ENCODE results near the gene AADACL4.
"Not testable (repeated sequence)": the region's sequence is repeated elsewhere in the genome, so short reads cannot be mapped to it uniquely, and the experiment has no call there.

AADACL4 gene

DNA sequence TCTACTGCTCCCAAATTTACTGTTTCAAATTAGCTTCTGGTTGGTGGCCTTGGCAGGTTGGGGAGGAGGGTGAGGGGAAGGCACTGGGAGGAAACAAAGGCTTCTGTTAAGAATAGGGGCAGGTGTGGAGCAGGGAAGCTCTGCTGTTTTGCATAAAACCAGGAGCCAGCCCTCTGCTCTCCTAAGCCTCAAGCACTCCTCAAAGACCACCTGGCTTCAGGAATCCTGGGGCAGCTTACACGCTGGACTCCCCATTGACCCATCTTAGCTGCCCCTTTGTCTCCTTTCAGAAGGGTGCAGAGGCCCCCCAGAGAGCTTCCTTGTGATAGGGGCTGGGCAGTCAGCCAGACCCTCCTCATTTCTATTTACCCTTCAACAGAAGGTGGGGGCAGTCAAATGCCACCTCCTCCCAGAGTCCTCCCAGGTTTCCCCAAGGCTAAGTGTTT lies 14.4 kb upstream of the AADACL4 start:
- DNase-seq (ENCODE audit: low read depth in 2 of 3, low spot score in 2 of 3): no peak

DNA sequence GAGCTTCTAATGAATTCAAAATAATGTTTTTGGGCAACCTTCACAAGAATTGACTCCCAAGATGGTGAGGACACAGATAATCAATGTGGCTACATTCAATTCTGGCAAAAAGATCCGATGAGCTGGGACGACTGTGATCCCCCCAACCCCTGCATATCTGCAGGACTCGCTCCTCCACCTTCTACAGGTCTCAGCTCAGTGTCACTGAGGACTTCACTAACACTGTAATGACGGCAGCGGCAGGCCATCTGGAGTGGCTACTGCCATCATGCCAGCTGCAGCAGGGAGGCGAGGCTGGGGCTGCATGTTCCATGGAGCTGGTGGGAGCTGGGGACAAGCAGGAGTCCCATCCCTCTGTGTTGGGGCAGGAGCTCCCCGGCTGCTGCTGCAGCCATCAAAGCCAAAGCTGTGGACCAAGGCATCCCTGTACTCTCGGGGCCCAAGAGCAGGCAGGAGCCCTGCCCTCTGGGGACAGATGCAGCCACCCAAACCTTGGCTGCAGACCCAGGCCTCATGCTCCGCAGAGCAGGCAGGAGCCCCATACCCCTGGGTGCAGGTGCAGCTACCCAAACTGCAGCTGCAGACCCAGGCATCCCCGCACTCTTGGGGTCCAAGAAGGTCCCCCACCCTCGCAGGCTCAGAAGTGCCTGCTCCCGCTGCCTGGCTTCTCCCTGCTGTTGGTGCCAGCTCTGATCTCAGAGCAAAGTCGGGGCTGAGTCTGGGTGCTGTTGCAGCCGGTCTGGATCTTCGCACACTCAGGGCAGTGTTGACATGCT lies 13.7 kb upstream of the AADACL4 start:
- no peak for DNase-seq (ENCODE audit: low read depth in 2 of 3, low spot score in 2 of 3)

DNA sequence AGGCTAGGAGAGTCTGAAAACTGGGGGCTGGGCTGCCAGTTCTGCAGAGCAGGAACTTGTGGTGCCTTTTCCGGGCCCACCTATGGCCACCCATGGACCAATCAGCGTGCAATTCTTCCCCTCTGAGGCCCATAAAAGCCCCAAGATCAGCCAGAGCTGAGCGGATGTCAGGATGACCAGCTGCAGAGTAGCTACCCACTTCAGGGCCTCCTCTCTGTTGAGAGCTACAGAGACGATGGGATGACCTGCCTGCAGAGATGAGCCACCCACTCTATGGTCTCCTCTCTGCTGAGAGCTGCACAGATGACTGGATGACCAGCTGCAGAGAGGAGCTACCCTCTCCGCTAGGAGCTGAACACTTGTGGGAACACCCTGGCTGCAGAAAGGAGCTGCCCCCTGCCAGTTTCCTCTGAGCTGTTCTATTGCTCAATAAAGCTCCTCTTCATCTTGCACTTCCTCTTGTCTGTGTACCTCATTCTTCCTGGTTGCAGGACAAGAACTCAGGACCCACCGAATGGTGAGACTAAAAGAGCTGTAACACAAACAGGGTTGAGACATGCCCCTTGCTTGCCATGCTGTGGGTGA lies 12.8 kb upstream of the AADACL4 start:
- DNase-seq (ENCODE audit: low read depth in 2 of 3, low spot score in 2 of 3): no peak

DNA sequence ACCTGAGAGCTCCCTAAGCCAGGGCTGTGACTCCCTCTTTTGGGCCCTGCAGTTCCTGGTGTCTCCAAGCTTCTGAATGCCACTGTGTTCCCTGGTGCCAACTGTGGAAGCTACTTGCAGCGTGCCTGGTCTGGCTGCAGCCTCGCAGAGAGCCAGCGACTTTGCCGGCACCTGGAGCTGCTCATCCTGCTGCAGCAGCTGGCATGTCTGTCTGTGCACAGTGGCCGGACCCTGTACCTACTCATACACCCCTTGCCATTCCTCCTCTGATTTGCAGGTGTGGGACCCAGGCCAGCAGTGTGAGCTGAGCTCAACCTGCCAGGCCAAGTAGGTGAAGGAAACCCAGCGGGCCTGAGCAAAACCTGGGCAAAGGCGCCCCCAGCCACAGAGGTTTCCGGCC lies 12.3 kb upstream of the AADACL4 start:
- no peak for DNase-seq (ENCODE audit: low read depth in 2 of 3, low spot score in 2 of 3)

DNA sequence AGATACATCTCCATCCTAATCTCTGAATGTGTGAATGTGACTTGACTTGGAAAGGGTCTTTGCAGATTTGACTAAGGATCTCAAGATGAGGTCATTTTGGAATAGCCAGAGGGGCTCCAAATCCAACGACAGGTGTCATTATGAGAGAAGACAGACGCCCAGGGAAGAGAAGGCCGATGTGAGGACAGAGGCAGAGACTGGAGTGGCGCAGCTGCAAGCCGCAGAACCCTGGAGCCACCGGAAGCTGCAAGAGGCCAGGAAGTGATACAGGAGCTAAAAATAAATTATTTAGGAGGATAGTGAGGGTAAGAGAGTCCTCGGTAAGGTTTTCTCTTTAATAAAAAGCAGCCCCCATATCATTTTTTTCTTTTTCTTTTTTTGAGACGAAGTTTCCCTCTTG lies 9.7 kb upstream of the AADACL4 start:
- DNase-seq (ENCODE audit: low read depth in 2 of 3, low spot score in 2 of 3): no peak

DNA sequence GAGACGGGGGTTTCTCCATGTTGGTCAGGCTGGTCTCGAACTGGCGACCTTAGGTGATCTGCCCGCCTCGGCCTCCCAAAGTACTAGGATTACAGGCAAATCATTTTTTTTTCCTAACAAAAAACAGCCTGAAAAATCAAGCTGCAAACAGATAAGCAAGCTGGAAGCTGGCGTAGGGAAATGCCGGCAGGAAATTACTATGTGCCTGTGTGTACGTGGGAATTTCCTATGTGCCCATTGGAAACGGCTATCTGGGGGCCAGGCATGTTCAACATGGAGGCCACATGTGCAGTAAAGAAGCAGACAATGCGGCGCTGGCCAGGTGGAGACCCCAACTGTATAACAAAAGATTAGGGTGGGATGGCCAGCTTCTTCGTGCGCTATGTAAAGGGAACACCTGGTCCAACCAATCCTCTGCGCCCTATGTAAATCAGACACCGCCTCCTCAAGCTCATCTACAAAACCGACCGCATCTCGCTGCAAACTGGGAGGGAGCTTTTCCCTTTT lies 9.1 kb upstream of the AADACL4 start:
- no peak for DNase-seq (ENCODE audit: low read depth in 2 of 3, low spot score in 2 of 3)

DNA sequence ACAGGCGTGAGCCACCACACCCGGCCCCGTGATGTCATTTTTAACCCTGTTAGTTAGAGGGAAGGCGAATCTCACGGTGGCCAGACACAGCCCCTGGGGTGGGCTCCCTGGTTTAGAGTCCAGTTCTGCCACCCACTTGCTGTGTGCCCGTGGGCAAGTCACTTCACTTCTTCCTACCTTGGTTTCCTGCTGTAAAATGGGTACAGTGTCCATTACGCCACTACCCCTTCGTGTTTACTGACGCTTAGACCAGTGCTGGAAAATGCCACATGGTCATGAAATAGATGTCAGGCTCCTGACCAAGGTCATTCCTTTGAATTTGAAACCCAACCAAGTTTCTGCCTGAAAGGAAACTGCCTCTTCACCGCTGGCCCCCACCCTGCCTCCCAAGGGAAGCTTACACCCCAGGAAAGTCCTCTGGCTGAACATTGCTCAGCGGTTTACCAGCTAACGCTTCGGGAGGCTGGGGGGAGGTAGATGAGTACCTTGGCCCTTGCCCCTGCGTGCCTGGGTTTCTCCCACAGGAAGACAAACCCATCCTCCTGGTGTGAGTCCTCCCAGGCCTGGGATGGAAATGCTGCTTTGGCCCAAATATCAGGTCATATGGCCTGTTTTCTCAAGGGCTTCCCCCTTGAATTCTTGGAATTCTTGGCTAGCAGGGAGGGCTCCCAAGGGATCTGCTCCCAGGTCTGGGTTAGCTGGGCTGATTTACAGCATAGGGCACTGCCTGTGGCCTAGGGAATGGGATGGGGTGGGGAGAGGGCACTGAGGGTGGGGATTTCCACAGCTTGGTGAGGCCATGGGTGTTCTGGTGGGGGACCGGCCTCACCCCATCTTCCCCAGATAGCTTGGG lies 7.6 kb upstream of the AADACL4 start:
- DNase-seq (ENCODE audit: low read depth in 2 of 3, low spot score in 2 of 3): no peak

DNA sequence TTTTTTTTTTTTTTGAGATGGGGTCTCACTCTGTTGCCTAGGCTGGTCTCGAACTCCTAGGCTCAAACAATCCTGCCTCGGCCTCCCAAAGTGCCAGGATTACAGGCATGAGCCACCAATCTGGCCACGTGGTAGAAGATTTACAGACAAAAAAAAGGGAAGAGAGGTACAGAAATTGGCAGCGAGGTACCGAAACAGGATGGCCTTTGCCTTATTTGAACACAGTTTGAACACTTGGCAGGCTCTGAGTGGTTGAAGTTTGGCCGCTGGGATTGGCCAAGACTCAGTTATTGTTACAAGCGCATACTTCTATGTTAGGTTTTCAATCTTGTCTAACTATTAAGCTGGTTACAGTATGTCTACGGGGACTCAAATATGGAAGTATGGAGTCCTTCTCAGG lies 6.2 kb upstream of the AADACL4 start:
- no peak for DNase-seq (ENCODE audit: low read depth in 2 of 3, low spot score in 2 of 3)

DNA sequence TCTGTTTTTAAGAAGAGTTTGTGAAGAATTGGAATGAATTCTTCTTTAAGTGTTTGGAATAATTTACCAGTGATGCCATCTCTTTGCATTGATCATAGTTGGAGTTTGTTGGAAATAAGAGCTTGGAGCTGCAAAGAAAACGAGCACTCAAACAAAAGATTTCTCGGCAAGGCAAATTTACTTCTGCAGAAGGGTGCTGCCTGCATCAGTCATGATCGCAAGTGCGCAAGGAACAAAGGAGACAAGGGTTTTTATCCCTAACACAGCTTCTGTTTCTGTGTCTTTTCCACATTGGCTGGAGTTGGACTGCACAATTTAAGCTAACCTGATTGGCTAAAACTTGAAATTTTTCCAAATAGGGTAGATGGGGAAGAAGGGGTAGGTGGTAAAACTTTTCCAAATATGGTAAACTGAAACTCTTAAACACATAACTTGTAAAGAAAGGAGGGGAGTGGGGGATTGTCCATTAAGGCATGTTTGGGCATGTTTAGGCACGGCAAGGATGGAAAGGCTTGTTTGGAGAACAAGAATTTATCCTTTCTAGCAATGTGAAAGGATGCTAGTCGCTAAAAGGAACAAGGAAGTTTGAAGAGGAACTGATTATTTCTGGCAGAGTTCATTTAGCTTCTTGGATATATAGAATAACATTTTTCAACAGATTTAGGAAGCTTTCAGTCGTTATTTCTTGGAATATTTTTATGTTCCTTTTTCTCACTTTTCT lies 3.5 kb upstream of the AADACL4 start:
- DNase-seq (ENCODE audit: low read depth in 2 of 3, low spot score in 2 of 3): no peak

DNA sequence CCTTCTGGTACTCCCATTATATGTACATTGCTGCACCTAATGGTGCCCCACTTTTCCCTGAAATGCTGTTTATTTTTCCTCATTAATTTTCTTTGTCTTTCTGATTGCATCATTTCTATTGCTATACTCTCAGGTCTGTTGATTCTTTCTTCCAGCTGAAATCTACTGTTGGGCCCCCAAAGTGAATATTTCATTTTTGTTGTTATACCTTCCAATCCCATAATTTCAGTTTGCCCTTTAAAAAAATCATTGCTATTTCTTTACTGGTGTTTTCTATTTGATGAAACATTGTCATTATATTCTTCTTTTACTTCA lies 3.0 kb upstream of the AADACL4 start:
- no peak for DNase-seq (ENCODE audit: low read depth in 2 of 3, low spot score in 2 of 3)

DNA sequence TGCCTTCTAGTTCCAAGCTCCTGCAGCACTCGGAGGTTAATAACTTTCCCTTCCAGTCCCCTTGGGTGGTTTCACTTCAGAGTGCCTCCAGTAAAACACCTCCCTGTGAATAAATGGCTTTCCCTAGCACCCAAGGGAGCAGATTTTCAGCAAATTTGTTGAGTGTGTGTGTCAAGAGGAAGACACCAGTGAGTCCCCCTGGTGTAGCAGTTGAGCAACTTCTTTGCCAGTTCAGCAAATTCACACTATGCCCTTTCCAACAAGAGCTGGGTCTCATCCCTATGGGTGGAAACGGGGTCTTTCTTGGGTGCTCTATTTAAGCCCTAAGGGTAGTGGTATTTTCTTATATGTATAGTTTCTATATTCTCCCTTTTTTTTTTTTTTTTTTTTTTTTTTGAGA lies 806 bp upstream of the AADACL4 start:
- DNase-seq (ENCODE audit: low read depth in 2 of 3, low spot score in 2 of 3): no peak

DNA sequence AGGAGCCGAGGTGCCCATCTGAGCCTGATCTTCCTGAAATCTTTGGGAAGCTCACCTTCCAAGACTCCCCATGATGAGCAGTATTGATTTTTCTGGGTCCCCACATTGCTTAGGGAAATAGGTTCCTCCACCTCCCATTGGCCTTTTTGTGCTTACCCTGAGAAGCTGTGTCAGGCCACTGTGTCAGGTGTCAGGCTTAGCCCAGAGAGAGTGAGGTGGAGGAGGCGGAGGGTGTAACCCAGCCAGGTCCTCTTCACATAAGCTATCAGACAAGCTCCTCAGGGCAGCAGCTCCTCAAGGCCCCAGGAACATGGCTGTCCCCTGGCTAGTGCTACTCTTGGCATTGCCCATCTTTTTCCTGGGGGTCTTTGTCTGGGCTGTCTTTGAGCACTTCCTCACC lies 352 bp downstream of the AADACL4 start:
- no peak for DNase-seq (ENCODE audit: low read depth in 2 of 3, low spot score in 2 of 3)

DNA sequence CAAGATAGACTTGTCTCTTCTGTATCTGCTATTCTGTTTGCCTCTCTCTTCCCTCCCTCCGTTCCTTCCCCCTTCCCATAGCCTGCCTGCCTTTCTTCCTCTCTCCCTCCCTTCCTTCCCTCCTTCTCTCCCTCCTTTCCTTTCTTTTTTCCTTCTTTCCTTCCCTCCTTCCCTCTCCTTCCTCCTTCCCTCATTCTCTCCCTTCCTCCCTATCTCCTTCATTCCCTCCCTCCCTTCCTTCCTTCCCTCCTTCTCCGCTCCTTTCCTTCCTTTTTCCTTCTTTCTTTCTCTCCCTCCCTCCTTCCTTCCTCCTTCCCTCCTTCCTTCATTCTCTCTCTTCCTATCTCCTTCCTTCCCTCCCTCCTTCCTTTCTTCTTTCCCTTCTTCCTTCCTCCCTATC lies 944 bp downstream of the AADACL4 start:
- DNase-seq (ENCODE audit: low read depth in 2 of 3, low spot score in 2 of 3): no peak

DNA sequence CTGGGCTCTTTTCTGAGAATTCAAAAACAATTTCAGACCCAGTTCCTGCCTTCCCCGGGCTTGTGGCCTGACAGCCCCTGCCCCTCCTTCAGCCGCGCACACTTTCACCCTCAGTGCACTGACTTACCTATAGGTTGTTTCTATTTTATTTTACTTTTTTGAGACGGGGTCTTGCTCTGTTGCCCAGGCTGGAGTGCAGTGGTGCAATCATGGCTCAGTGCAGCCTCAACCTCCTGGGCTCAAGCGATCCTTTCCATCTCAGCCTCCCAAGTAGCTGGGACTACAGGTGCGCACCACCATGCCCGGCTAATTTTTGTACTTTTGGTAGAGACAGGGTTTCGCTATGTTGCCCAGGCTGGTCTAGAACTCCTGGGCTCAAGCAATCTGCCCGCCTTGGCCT lies 1.5 kb downstream of the AADACL4 start:
- DNase-seq (ENCODE audit: low read depth in 2 of 3, low spot score in 2 of 3): not testable (repeated sequence)

DNA sequence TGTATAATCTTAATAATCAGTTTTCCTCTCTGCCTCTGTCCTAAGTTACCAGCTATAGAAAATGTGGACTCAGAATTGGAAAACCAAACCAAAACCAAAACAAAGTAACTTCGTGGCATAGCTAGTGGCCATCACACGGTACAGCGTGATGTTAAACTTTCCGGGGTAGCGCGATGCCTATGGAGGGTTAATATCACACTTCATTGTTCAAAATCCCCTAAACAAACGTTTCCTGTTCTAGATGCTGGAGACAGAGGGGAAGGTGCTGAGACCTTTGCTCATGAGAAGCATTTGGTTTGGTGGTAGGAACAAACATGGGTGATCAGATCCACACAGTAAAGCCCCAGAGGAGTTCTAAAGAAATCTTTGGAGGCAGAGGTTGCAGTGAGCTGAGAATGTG lies 4.9 kb downstream of the AADACL4 start:
- no peak for DNase-seq (ENCODE audit: low read depth in 2 of 3, low spot score in 2 of 3)

DNA sequence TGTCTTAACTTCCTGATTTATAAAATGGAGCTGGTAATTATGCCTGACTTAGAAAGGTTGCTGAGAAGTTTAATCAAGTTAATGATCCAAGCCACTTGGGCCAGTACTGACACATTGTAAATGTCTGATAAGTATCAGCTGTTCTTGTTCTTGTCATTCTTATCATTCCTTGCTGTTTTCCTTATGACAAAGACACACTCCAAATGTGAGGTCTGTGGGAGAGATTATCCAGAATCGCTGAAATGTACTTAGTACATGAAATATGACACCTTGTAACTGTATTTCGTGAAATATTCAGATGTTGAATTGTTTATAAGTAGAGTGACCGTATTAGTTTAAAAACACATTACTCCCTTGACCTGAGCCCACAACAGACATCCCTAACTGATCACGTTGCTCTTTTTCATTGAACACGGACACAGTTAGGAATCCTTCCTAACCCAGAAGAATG lies 6.1 kb downstream of the AADACL4 start:
- DNase-seq (ENCODE audit: low read depth in 2 of 3, low spot score in 2 of 3): no peak

DNA sequence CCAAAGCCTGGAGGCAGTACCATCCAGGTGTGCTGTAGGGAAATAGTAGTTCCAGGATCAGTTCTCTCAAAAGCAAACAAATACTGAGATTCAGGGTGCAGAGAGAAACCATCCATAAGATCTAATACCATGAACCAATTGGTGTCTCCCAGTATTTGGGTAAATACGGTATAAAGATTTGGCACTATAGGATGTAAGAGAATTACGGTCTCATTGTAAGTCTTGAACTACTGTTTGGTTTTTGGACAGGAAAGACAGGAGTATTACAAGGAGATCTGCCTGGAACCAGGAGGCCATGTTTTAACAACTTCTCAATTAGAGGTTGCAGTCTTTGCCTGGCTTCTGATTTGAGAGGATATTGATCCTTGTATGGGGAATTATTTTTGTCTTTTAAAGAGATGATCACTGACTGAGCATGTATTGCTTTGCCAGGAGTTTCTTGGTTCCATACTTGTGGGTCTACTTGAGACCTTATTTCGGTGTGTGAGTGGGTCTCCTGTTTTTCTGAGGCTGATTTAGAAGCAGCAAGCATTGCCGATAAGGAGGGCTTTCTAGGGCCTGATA lies 10.2 kb downstream of the AADACL4 start:
- no peak for DNase-seq (ENCODE audit: low read depth in 2 of 3, low spot score in 2 of 3)

DNA sequence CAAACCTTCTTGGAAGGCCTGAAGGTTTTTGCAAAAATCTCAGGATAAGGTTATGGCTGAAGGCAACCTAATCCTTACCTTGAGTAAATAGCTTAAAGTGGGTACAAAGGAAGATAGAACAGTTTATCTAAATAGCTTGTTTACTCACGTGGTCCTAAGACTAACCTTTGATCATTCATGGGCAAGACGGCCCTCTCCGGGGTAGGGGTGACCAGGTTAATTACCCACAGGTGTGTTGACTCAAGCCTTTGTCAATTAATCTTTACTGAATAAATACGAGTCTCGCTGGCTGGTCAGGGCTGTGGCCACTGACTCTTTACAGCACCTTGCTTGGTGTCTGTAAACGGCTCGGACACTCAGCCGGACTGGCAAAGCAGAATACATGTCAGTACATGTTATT lies 10.8 kb downstream of the AADACL4 start:
- no peak for DNase-seq (ENCODE audit: low read depth in 2 of 3, low spot score in 2 of 3)

DNA sequence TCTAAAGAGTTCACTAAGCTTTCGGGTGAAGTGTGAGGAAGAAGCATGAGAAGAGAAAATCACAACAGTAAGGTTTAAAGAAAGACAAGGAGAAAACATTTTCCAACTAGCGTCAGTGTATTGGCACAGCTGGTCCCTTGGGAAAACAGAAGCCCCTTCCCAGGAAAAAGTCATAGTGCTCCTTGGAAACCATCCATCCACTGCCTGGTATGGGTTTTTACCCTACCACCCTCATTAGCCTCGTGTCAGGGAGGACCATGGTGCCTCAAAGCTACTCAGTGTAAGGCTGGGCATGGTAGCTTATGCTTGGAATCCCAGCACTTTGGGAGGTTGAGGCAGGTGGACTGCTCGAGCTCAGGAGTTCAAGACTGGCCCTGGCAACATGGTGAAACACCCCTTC lies 12.7 kb downstream of the AADACL4 start:
- no peak for DNase-seq (ENCODE audit: low read depth in 2 of 3, low spot score in 2 of 3)

DNA sequence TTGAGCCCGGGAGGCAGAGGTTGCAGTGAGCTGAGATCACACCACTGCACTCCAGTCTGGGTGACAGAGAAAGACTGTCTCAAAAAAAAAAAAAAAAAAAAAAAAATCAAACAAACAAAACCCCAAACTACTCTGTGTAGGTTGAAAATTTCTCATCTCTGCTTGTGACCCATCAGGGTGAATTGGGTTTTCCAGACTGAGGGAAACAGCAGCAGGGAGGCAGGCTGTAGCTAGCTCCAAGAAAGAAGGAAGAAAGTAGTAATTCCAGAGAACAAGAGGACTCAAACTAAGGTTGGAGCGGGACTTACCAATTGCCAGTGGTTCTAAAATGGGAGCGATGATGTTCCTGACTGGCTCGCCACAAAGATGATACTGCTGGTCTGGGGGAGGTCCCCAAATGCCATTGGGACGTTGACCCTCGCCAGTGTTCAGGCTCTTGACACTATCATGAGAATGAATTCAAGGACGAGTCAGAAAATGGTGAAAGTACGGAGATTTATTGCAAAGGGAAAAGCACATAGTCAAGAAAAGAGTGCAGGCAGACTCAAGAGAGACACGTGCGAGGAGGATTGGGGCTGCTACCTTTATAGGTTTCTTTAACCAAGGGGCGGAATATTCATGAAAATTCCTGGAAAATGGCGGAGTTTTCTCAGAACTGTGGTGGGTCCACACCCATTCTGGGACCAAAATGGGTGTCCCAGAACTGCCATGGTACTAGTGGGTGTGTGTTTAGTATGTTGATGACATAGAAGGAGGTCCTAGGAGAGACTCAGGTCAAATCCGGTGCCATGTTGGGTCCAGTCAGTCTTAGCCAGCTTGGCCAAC lies 13.4 kb downstream of the AADACL4 start:
- no peak for DNase-seq (ENCODE audit: low read depth in 2 of 3, low spot score in 2 of 3)

All from activated CD8-positive, alpha-beta memory T cell treated with anti-CD3 and anti-CD28 coated beads for 48 hours (primary cell).